ENCODE data around the gene NUP210L. TPM values are rescaled to one million over a fixed set of nuclear protein-coding genes. Genes with fewer than 3 reads are reported as not detected.
A peak's percentile ranks its signal among the peaks of the same experiment; 100 is the strongest.
"Not testable (repeated sequence)": the region's sequence is repeated elsewhere in the genome, so short reads cannot be mapped to it uniquely, and the experiment has no call there.

NUP210L gene
- total RNA-seq, 2 donors from 2014 or later, result 0.07 to 0.11 TPM

DNA sequence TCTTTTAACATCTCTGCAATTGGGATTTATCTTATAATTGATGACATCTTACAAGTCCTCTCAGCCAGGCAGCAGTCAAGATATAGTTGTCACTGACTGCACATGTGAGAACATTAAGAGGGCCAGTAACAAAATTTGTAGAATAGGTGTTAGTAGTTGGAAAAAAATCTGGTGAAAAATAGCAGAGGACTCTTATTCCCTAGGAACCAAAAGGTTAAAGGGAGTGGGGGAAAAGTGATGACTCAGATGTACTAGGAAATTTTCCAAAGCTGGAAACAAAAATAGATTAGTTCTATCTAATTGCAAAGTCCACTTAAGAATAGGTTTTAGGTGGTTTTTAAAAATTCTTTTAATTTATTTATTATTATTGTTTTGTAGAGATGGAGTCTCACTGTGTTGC is 3.6 kb downstream of the NUP210L start:
- no peak overlapping the region for H3K4me3 Mint-ChIP-seq
- no peaks in the 10 kb centered on the region for H3K4me1 ChIP-seq (ENCODE audit: control insufficient read depth, insufficient read depth, low read length)
- no peak overlapping the region for H3K27ac ChIP-seq (ENCODE audit: low read depth, low read length)
- H3K36me3 ChIP-seq (ENCODE audit: control insufficient read depth, insufficient read depth, low read length), result peaks cover 19% of the 10 kb centered on the region
- TF ChIP-seq, protein P1, sequence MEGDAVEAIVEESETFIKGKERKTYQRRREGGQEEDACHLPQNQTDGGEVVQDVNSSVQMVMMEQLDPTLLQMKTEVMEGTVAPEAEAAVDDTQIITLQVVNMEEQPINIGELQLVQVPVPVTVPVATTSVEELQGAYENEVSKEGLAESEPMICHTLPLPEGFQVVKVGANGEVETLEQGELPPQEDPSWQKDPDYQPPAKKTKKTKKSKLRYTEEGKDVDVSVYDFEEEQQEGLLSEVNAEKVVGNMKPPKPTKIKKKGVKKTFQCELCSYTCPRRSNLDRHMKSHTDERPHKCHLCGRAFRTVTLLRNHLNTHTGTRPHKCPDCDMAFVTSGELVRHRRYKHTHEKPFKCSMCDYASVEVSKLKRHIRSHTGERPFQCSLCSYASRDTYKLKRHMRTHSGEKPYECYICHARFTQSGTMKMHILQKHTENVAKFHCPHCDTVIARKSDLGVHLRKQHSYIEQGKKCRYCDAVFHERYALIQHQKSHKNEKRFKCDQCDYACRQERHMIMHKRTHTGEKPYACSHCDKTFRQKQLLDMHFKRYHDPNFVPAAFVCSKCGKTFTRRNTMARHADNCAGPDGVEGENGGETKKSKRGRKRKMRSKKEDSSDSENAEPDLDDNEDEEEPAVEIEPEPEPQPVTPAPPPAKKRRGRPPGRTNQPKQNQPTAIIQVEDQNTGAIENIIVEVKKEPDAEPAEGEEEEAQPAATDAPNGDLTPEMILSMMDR (conservative IDR thresholded peaks at IDR 0.05), result no peak
- H3K27me3 ChIP-seq (ENCODE audit: control insufficient read depth, insufficient read depth, low read length, poor library complexity, severe bottlenecking), result no peaks in the 10 kb centered on the region
- H3K9me3 Mint-ChIP-seq, result no peaks in the 10 kb centered on the region
- peaks cover 6% of the 10 kb centered on the region for H3K4me1 Mint-ChIP-seq
- H3K9ac ChIP-seq (ENCODE audit: extremely low read depth, low read length, poor library complexity, severe bottlenecking), result no peak overlapping the region
- no peaks in the 10 kb centered on the region for H3K27me3 Mint-ChIP-seq (ENCODE audit: insufficient read depth)
- no peaks in the 10 kb centered on the region for H3K9me3 ChIP-seq (ENCODE audit: control insufficient read depth, low read length)
- no peak overlapping the region for H3K27ac Mint-ChIP-seq
- no peak for DNase-seq
- H3K4me3 ChIP-seq (ENCODE audit: low read length), result no peak overlapping the region
- peaks cover 17% of the 10 kb centered on the region for H3K36me3 Mint-ChIP-seq (ENCODE audit: low read depth)

- no peaks in the 10 kb centered on the region for H3K9me3 Mint-ChIP-seq
- WGBS, 2 experiments (ENCODE audit: insufficient coverage in 1 of 2, insufficient read length in 1 of 2), result 90 to 91% methylated on average over 3 of the region's 3 CpGs
Measured at GRCh38 chr1:154148807-154149206, 6.1 kb downstream of the NUP210L start.

DNA sequence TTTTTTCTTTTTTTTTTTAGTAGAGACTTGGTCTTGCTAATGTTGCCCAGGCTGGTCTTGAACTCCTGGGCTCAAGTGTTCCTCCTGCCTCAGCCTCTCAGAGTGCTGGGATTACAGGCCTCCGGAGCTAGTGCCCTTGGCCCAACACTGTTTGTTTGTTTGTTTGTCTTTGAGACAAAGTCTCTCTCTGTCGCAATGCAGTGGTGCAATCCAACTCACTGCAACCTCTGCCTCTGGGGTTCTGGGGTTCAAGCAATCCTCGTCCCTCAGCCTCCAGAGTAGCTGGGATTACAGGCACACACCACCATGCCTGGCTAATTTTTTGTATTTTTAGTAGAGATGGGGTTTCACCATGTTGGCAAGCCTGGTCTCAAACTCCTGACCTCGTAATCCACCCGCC is 7.4 kb downstream of the NUP210L start:
- not testable (repeated sequence) for H3K9me3 Mint-ChIP-seq; H3K9ac ChIP-seq (ENCODE audit: extremely low read depth, low read length, poor library complexity, severe bottlenecking); H3K27me3 ChIP-seq (ENCODE audit: control insufficient read depth, insufficient read depth, low read length, poor library complexity, severe bottlenecking); H3K9me3 ChIP-seq (ENCODE audit: control insufficient read depth, low read length); DNase-seq; H3K4me3 Mint-ChIP-seq; H3K27ac Mint-ChIP-seq; H3K36me3 ChIP-seq (ENCODE audit: control insufficient read depth, insufficient read depth, low read length); H3K27me3 Mint-ChIP-seq (ENCODE audit: insufficient read depth); H3K36me3 Mint-ChIP-seq (ENCODE audit: low read depth); H3K4me1 Mint-ChIP-seq; H3K4me3 ChIP-seq (ENCODE audit: low read length); H3K4me1 ChIP-seq (ENCODE audit: control insufficient read depth, insufficient read depth, low read length); H3K27ac ChIP-seq (ENCODE audit: low read depth, low read length)
- WGBS, 2 experiments (ENCODE audit: insufficient coverage in 1 of 2, insufficient read length in 1 of 2), result 90 to 96% methylated on average over 3 to 5 of the region's 5 CpGs

More at GRCh38 chr1:154148807-154149206, 6.1 kb downstream of the NUP210L start:
- DNase-seq, result no peak
- H3K27me3 Mint-ChIP-seq (ENCODE audit: insufficient read depth), result no peaks in the 10 kb centered on the region
- no peaks in the 10 kb centered on the region for H3K9me3 ChIP-seq (ENCODE audit: control insufficient read depth, low read length)
- H3K36me3 Mint-ChIP-seq (ENCODE audit: low read depth), result no peaks in the 10 kb centered on the region
- H3K4me1 Mint-ChIP-seq, result no peaks in the 10 kb centered on the region
- H3K4me3 ChIP-seq (ENCODE audit: low read length), result no peak overlapping the region
- no peak overlapping the region for H3K4me3 Mint-ChIP-seq
- H3K4me1 ChIP-seq (ENCODE audit: control insufficient read depth, insufficient read depth, low read length), result no peaks in the 10 kb centered on the region
- H3K27me3 ChIP-seq (ENCODE audit: control insufficient read depth, insufficient read depth, low read length, poor library complexity, severe bottlenecking), result no peaks in the 10 kb centered on the region
- no peaks in the 10 kb centered on the region for H3K36me3 ChIP-seq (ENCODE audit: control insufficient read depth, insufficient read depth, low read length)
- no peak overlapping the region for H3K9ac ChIP-seq (ENCODE audit: extremely low read depth, low read length, poor library complexity, severe bottlenecking)
- TF ChIP-seq, protein P1 (conservative IDR thresholded peaks at IDR 0.05), result no peak
- H3K27ac ChIP-seq (ENCODE audit: low read depth, low read length), result no peak overlapping the region
- H3K27ac Mint-ChIP-seq, result no peak overlapping the region

- H3K36me3 ChIP-seq (ENCODE audit: control insufficient read depth, insufficient read depth, low read length), result no peaks in the 10 kb centered on the region
- H3K4me1 ChIP-seq (ENCODE audit: control insufficient read depth, insufficient read depth, low read length), result no peaks in the 10 kb centered on the region
- Mint-ChIP-seq H3K4me1 (no peaks in the 10 kb centered on the region), H3K9me3 (no peaks in the 10 kb centered on the region), H3K27me3 (ENCODE audit: insufficient read depth) (no peaks in the 10 kb centered on the region), H3K27ac (no peak overlapping the region), H3K36me3 (ENCODE audit: low read depth) (no peaks in the 10 kb centered on the region), H3K4me3 (no peak overlapping the region)
- no peak overlapping the region for H3K27ac ChIP-seq (ENCODE audit: low read depth, low read length)
- TF ChIP-seq, protein P1 (conservative IDR thresholded peaks at IDR 0.05), result peak; percentile 69
- WGBS, 2 experiments (ENCODE audit: insufficient coverage in 1 of 2, insufficient read length in 1 of 2), result 88 to 100% methylated on average over 1 to 2 of the region's 2 CpGs
- no peak overlapping the region for H3K9ac ChIP-seq (ENCODE audit: extremely low read depth, low read length, poor library complexity, severe bottlenecking)
- H3K4me3 ChIP-seq (ENCODE audit: low read length), result no peak overlapping the region
- no peaks in the 10 kb centered on the region for H3K27me3 ChIP-seq (ENCODE audit: control insufficient read depth, insufficient read depth, low read length, poor library complexity, severe bottlenecking)
- no peak for DNase-seq
- H3K9me3 ChIP-seq (ENCODE audit: control insufficient read depth, low read length), result no peaks in the 10 kb centered on the region
Measured at GRCh38 chr1:154145986-154146385, 8.9 kb downstream of the NUP210L start.

Data from endodermal cell (in vitro differentiated cells).